H1 (cell line): ENCODE measurements around the gene NUTM1. TPM values are rescaled to one million over a fixed set of nuclear protein-coding genes. Genes with fewer than 3 reads are reported as not detected.

Experiments used
- CTCF ChIA-PET: fragments of 300-600 bp; sonication (Branson Sonifier 250); formaldehyde crosslinking; loops from one replicate; lab custom pipeline; 2021; ENCODE audit not compliant: partially characterized antibody; lab: Charles Lee
- POLR2A ChIA-PET: fragments of 300-600 bp; sonication (Branson Sonifier 250); formaldehyde crosslinking; loops from one replicate; lab custom pipeline; 2021; ENCODE audit warnings: inconsistent platforms; ENCODE audit not compliant: partially characterized antibody; lab: Charles Lee
- DNase-seq, 2 experiments: peaks; one replicate each; pipeline versions ENCODE4 v3.0.0 to v3.0.0-alpha.2; 2010 to 2022; ENCODE audit warnings: low spot score in 2 of 2, low read depth in 1 of 2, mixed read lengths in 1 of 2
- FAIRE-seq: peaks from 2 replicates; lab custom pipeline; 2011; peaks lifted over from hg19 to GRCh38; lab: Jason Lieb, UNC
- H2AFZ ChIP-seq: 2 replicates; pipeline ENCODE4 v1.8.1; 2012; ENCODE audit warnings: low read length, inconsistent platforms
- H2AK5ac ChIP-seq: 2 replicates; pipeline ENCODE4 v1.6.1; 2013; ENCODE audit warnings: low read depth, low read length
- H2BK120ac ChIP-seq: replicated peaks from 2 replicates; pipeline ENCODE3; 2013; ENCODE audit warnings: low read depth, low read length, inconsistent platforms
- H2BK12ac ChIP-seq: 2 replicates; pipeline ENCODE4 v1.6.1; 2013; ENCODE audit warnings: low read depth, low read length
- H2BK15ac ChIP-seq: 2 replicates; pipeline ENCODE4 v1.6.1; 2013; ENCODE audit warnings: low read length
- H2BK20ac ChIP-seq: 2 replicates; pipeline ENCODE4 v1.6.1; 2013; ENCODE audit warnings: low read length
- H2BK5ac ChIP-seq: 2 replicates; pipeline ENCODE4 v1.6.1; 2013; ENCODE audit warnings: low read depth, low read length
- H3K14ac ChIP-seq: 2 replicates; pipeline ENCODE4 v1.6.1; 2013; ENCODE audit warnings: inconsistent platforms; ENCODE audit not compliant: insufficient read length
- H3K18ac ChIP-seq: 2 replicates; pipeline ENCODE4 v1.6.1; 2013; ENCODE audit warnings: low read length; ENCODE audit errors: extremely low read depth
- H3K23ac ChIP-seq: 2 replicates; pipeline ENCODE4 v1.6.1; 2013; ENCODE audit warnings: inconsistent platforms; ENCODE audit not compliant: insufficient read length
- H3K23me2 ChIP-seq: 2 replicates; pipeline ENCODE4 v1.6.1; 2013; ENCODE audit warnings: low read depth, low read length
- H3K27ac ChIP-seq: 2 replicates; pipeline ENCODE4 v1.6.1; 2011; ENCODE audit warnings: low read depth, low read length, inconsistent platforms
- H3K27me3 ChIP-seq, 4 experiments: replicated peaks in 1 of 4; 1 replicate in 1 of 4; 2 replicates in 3 of 4; pipeline versions ENCODE4 v1.6.1 to v1.8.1; 2011 to 2013; ENCODE audit warnings: low read length in 3 of 4, mild to moderate bottlenecking in 3 of 4, inconsistent platforms in 2 of 4, mixed read lengths in 2 of 4, moderate library complexity in 1 of 4; ENCODE audit not compliant: control insufficient read depth in 3 of 4, insufficient read depth in 3 of 4; ENCODE audit errors: extremely low read depth in 1 of 4
- H3K36me3 ChIP-seq, 4 experiments: 2 replicates each; pipeline versions ENCODE4 v1.6.1 to v1.8.1; 2011 to 2013; ENCODE audit warnings: mild to moderate bottlenecking in 4 of 4, low read length in 3 of 4, moderate library complexity in 2 of 4, control low read depth in 1 of 4, inconsistent platforms in 1 of 4; ENCODE audit not compliant: insufficient read depth in 4 of 4, control insufficient read depth in 2 of 4
- H3K4ac ChIP-seq: replicated peaks from 2 replicates; pipeline ENCODE3; 2013; ENCODE audit warnings: low read length, low read depth, mixed read lengths, inconsistent platforms; ENCODE audit not compliant: insufficient read length
- H3K4me1 ChIP-seq, 4 experiments: replicated peaks in 1 of 4; 1 replicate in 1 of 4; 2 replicates in 3 of 4; pipeline versions ENCODE4 v1.6.1 to v1.8.1; 2011 to 2013; ENCODE audit warnings: low read length in 3 of 4, inconsistent platforms in 2 of 4, mixed read lengths in 1 of 4; ENCODE audit not compliant: insufficient read depth in 4 of 4, control insufficient read depth in 3 of 4
- H3K4me2 ChIP-seq, 2 experiments: 2 replicates each; pipeline versions ENCODE4 v1.6.1 to v1.8.1; 2011 to 2013; ENCODE audit warnings: low read depth in 2 of 2, low read length in 2 of 2, control low read depth in 1 of 2, inconsistent platforms in 1 of 2, mild to moderate bottlenecking in 1 of 2; ENCODE audit not compliant: insufficient read depth in 1 of 2
- H3K4me3 ChIP-seq, 4 experiments: fragments of 200-600, 300-600 bp in 1 of 4; sonication (generic), shearing (Covaris generic), sonication (Bioruptor Twin) in 1 of 4; 2 replicates each; pipeline versions ENCODE4 v1.5.1 to v1.8.1; 2011 to 2016; ENCODE audit warnings: low read length in 4 of 4, low read depth in 3 of 4, control low read depth in 2 of 4, inconsistent platforms in 2 of 4, mild to moderate bottlenecking in 2 of 4, mixed read lengths in 1 of 4, moderate library complexity in 1 of 4; ENCODE audit not compliant: insufficient read depth in 2 of 4; ENCODE audit errors: extremely low read depth in 1 of 4
- H3K56ac ChIP-seq: replicated peaks from 2 replicates; pipeline ENCODE3; 2013; ENCODE audit warnings: low read depth, mild to moderate bottlenecking, mixed read lengths, low read length, inconsistent platforms; ENCODE audit not compliant: insufficient read length
- H3K79me1 ChIP-seq: 2 replicates; pipeline ENCODE4 v1.6.1; 2013; ENCODE audit warnings: low read depth, low read length, control low read depth
- H3K79me2 ChIP-seq, 2 experiments: 2 replicates each; pipeline versions ENCODE4 v1.6.1 to v1.8.1; 2012 to 2013; ENCODE audit warnings: low read length in 2 of 2, mild to moderate bottlenecking in 2 of 2, inconsistent platforms in 1 of 2; ENCODE audit not compliant: insufficient read depth in 2 of 2, control insufficient read depth in 1 of 2
- H3K9ac ChIP-seq, 4 experiments: replicated peaks in 1 of 4; 1 replicate in 1 of 4; 2 replicates in 3 of 4; pipeline versions ENCODE4 v1.6.1 to v1.8.1; 2011 to 2013; ENCODE audit warnings: low read depth in 3 of 4, low read length in 3 of 4, control low read depth in 2 of 4, mild to moderate bottlenecking in 2 of 4, moderate library complexity in 2 of 4, inconsistent platforms in 1 of 4; ENCODE audit errors: extremely low read depth in 1 of 4
- H3K9me3 ChIP-seq, 2 experiments: 2 replicates each; pipeline versions ENCODE4 v1.6.1 to v1.8.1; 2012 to 2013; ENCODE audit warnings: mild to moderate bottlenecking in 2 of 2, moderate library complexity in 2 of 2, control low read depth in 1 of 2, inconsistent platforms in 1 of 2, low read depth in 1 of 2, low read length in 1 of 2, mixed read lengths in 1 of 2; ENCODE audit not compliant: insufficient read depth in 2 of 2
- H4K20me1 ChIP-seq, 2 experiments: replicated peaks in 1 of 2; 2 replicates each; pipeline versions ENCODE3 to v1.8.1; 2011 to 2013; ENCODE audit warnings: inconsistent platforms in 2 of 2, low read length in 2 of 2, mild to moderate bottlenecking in 1 of 2; ENCODE audit not compliant: insufficient read depth in 2 of 2, control insufficient read depth in 1 of 2
- H4K5ac ChIP-seq: 2 replicates; pipeline ENCODE4 v1.6.1; 2013; ENCODE audit warnings: low read length, low read depth, mixed read lengths, inconsistent platforms; ENCODE audit not compliant: insufficient read length
- H4K8ac ChIP-seq: 2 replicates; pipeline ENCODE4 v1.8.0; 2013; ENCODE audit warnings: mild to moderate bottlenecking, moderate library complexity, low read length, inconsistent platforms; ENCODE audit not compliant: insufficient read depth; ENCODE audit errors: extremely low read depth
- H4K91ac ChIP-seq: replicated peaks from 2 replicates; pipeline ENCODE3; 2013; ENCODE audit warnings: low read length, mixed read lengths, inconsistent platforms; ENCODE audit not compliant: insufficient read length
- JUN ChIP-seq: IDR thresholded peaks from 2 replicates; pipeline ENCODE4 v1.6.1; 2011; ENCODE audit warnings: low read depth, mild to moderate bottlenecking, improper control_type of control experiment, low read length
- POLR2AphosphoS5 ChIP-seq: IDR thresholded peaks from 2 replicates; pipeline ENCODE4 v1.6.1; 2011; ENCODE audit warnings: low read depth, low read length
- TAF1 ChIP-seq: IDR thresholded peaks from 2 replicates; pipeline ENCODE4 v1.6.1; 2011; ENCODE audit warnings: mild to moderate bottlenecking, low read depth, low read length
- YY1 ChIP-seq: IDR thresholded peaks from 2 replicates; pipeline ENCODE4 v1.6.1; 2011; ENCODE audit warnings: low read depth, mild to moderate bottlenecking, low read length
- WGBS, 2 experiments: shearing (Covaris generic) in 1 of 2; methylation state at CpG; one replicate each; pipeline versions ENCODE4 v1.1.6 to v1.1.7; 2013 to 2015; ENCODE audit warnings: low lambda C conversion rate in 2 of 2, mixed read lengths in 2 of 2, inconsistent platforms in 1 of 2, low coverage in 1 of 2, missing lambda C conversion rate in 1 of 2; ENCODE audit not compliant: insufficient replicate concordance in 2 of 2, insufficient coverage in 1 of 2, insufficient read length in 1 of 2; ENCODE audit errors: extremely low coverage in 1 of 2, missing lambda C conversion rate in 1 of 2; 5-methylcytosine and 5-hydroxymethylcytosine counted together
- polyA plus RNA-seq, 7 experiments: library from polyadenylated mRNA; depleted of rRNA in 3 of 7; stranded (reverse) in 5 of 7; unstranded in 2 of 7; fragments of >200 nt in 5 of 7; fragments of 200-250 nt in 2 of 7; gene quantifications; 1 replicate in 5 of 7; 2 replicates in 1 of 7; 4 replicates in 1 of 7; pipeline versions ENCODE4 v1.2.1 to v1.2.3, GENCODE V29; 2011 to 2013; ENCODE audit warnings: missing spikeins in 2 of 7, mixed read lengths in 2 of 7
- total RNA-seq: library from RNA; stranded (reverse); fragmentation: NEBNext Ultra II Directional; extraction: Animal tissue kit (Norgen Biotek cat#: 25700); gene quantifications from 2 replicates; pipeline ENCODE4 v1.2.1, GENCODE V29; 2021

The NUTM1 gene
- total and polyA plus RNA-seq, 2 of the 8 experiments (the other 6 are each of a cell fraction or from before 2014, with no cell fraction given), result 0.39 to 0.60 TPM

GRCh38 chr15:34364041-34364440, 20.9 kb downstream of the NUTM1 start:
- no peak overlapping the region for H4K91ac ChIP-seq
- ChIA-PET POLR2A (no interaction called here), CTCF (interaction anchor here (0.7 kb wide), 1 partner anchor 71 kb away, joined by 6 read pairs; no protein-coding TSS in a partner anchor)
- H3K4me3 ChIP-seq, result no peak overlapping the region
- H3K27me3 ChIP-seq, result no peaks in the 10 kb centered on the region
- peaks cover 5 to 31% (median 19%) of the 10 kb centered on the region in 4 experiments for H3K36me3 ChIP-seq
- H3K23ac ChIP-seq, result no peak overlapping the region
- H2BK5ac ChIP-seq, result no peak overlapping the region
- no peak overlapping the region for H2BK12ac ChIP-seq
- H3K79me2 ChIP-seq, result peaks cover 4 to 21% of the 10 kb centered on the region in 2 experiments; a peak in 3 of 4 replicates
- no peak overlapping the region for H2AK5ac ChIP-seq
- no peak overlapping the region for H3K4ac ChIP-seq
- H2BK20ac ChIP-seq, result no peak overlapping the region
- H2BK120ac ChIP-seq, result no peak overlapping the region
- 90% methylated on average over 8 of the region's 8 CpGs; no CpG with 5 or more reads in 1 of the 2 experiments for WGBS, 2 experiments
- no peak overlapping the region for H3K27ac ChIP-seq
- peaks cover 14% of the 10 kb centered on the region for H3K79me1 ChIP-seq
- no peak overlapping the region for H4K5ac ChIP-seq
- H4K20me1 ChIP-seq, result peaks cover 8% of the 10 kb centered on the region in 2 experiments
- H3K9ac ChIP-seq, result no peak overlapping the region
- DNase-seq, result no peak
- H3K9me3 ChIP-seq, result no peaks in the 10 kb centered on the region
- H3K56ac ChIP-seq, result no peak overlapping the region
- H3K18ac ChIP-seq, result no peak overlapping the region
- H2BK15ac ChIP-seq, result no peak overlapping the region
- H3K4me1 ChIP-seq, result peaks cover 5 to 12% (median 7%) of the 10 kb centered on the region in 4 experiments
- H3K23me2 ChIP-seq, result peaks cover 4% of the 10 kb centered on the region; the same call in 1 of the 2 replicates
- TF ChIP-seq POLR2AphosphoS5 (no peak), TAF1 (no peak), YY1 (no peak), JUN (no peak)
- no peak overlapping the region for H3K4me2 ChIP-seq
- FAIRE-seq, result no peak
- no peak overlapping the region for H2AFZ ChIP-seq
- H3K14ac ChIP-seq, result no peak overlapping the region
- no peak overlapping the region for H4K8ac ChIP-seq
